ENCODE data around the gene PCTP. TPM values are rescaled to one million over a fixed set of nuclear protein-coding genes. Genes with fewer than 3 reads are reported as not detected.

The PCTP gene
- total and polyA plus RNA-seq, 9 of the 15 experiments (the other 6 are each of a cell fraction or from before 2014, with no cell fraction given), result 10.9 to 62.3 (median 41.2) TPM

GRCh38 chr17:55735731-55736405 lies 15.0 kb upstream of the PCTP start (continued):
- TF ChIP-seq ZNF592 (IDR thresholded peaks at IDR 0.05) (0 out of 2 replicates have a peak, but pooled peaks have one; percentile 44), ZBTB7A (IDR thresholded peaks at IDR 0.05; ENCODE audit: borderline replicate concordance, control insufficient read depth, low read depth, low read length) (no peak), ZNF395 (CRISPR knock-in tag; IDR thresholded peaks at IDR 0.05) (no peak), KLF6 (CRISPR knock-in tag; IDR thresholded peaks at IDR 0.05; ENCODE audit: borderline replicate concordance) (no peak), ZBTB5 (IDR thresholded peaks at IDR 0.05) (no peak), TEAD1 (CRISPR knock-in tag; IDR thresholded peaks at IDR 0.05) (no peak)
